NCI-H524 treated with DMSO at 0.1 percent for 48 hours (cell line): ENCODE results near the gene ZNF687.
"Not testable (repeated sequence)": the region's sequence is repeated elsewhere in the genome, so short reads cannot be mapped to it uniquely, and the experiment has no call there.

Source experiments
- DNase-seq: peaks from one replicate; lab custom pipeline; 2025; lab: John Stamatoyannopoulos, UW

Gene ZNF687

GRCh38 chr1:151281969-151282882 is at the start of gene ZNF687:
TSS of gene ZNF687 (plus strand) at chr1:151282299. CDS start at chr1:151286292, 3,993 bp downstream.
- peak; percentile 98 for DNase-seq

GRCh38 chr1:151235235-151235634 is 46.9 kb upstream of the ZNF687 start:
- DNase-seq, result no peak

- DNase-seq, result no peak
These were observed 44.2 kb upstream of the ZNF687 start for GRCh38 chr1:151237678-151238466.

GRCh38 chr1:151238467-151238739 is 43.7 kb upstream of the ZNF687 start:
- DNase-seq, result peak; percentile 37

- no peak for DNase-seq
These were observed 39.7 kb upstream of the ZNF687 start for GRCh38 chr1:151242442-151242841.

- no peak for DNase-seq
These were observed 38.3 kb upstream of the ZNF687 start for GRCh38 chr1:151243683-151244216.

GRCh38 chr1:151246786-151247185 is 35.3 kb upstream of the ZNF687 start:
- no peak for DNase-seq

- peak; percentile 64 for DNase-seq
These were observed 30.2 kb upstream of the ZNF687 start for GRCh38 chr1:151251656-151252470.

- DNase-seq, result peak; percentile 93
These were observed 27.6 kb upstream of the ZNF687 start, which contains the start of gene PSMD4 for GRCh38 chr1:151254217-151255213. TSS of gene PSMD4 (plus strand) at chr1:151254734. CDS start at chr1:151254783, 49 bp downstream.

- DNase-seq, result no peak
These were observed 26.7 kb upstream of the ZNF687 start for GRCh38 chr1:151255381-151255780.

- DNase-seq, result no peak
These were observed 22.7 kb upstream of the ZNF687 start for GRCh38 chr1:151259351-151259750.

GRCh38 chr1:151265446-151266236 is 16.5 kb upstream of the ZNF687 start:
- no peak for DNase-seq

- DNase-seq, result no peak
These were observed 15.8 kb upstream of the ZNF687 start for GRCh38 chr1:151266315-151266714.

GRCh38 chr1:151266821-151267220 is 15.3 kb upstream of the ZNF687 start:
- no peak for DNase-seq

- no peak for DNase-seq
These were observed 14.3 kb upstream of the ZNF687 start for GRCh38 chr1:151267760-151268159.

GRCh38 chr1:151273924-151274466 is 8.1 kb upstream of the ZNF687 start:
- DNase-seq, result no peak

- DNase-seq, result not testable (repeated sequence)
These were observed 6.8 kb upstream of the ZNF687 start for GRCh38 chr1:151275341-151275740.

- no peak for DNase-seq
These were observed 4.8 kb upstream of the ZNF687 start for GRCh38 chr1:151277249-151277648.

- DNase-seq, result peak; percentile 89
These were observed 702 bp upstream of the ZNF687 start for GRCh38 chr1:151281225-151281968.
